Putamen (tissue), 1 donor: ENCODE measurements around the gene SIRPG.
A peak's percentile ranks its signal among the peaks of the same experiment; 100 is the strongest.
"Not testable (repeated sequence)": the region's sequence is repeated elsewhere in the genome, so short reads cannot be mapped to it uniquely, and the experiment has no call there.

Experiments used
- DNase-seq: peaks from one replicate; pipeline ENCODE4 v3.0.0-alpha.2; 2016; ENCODE audit warnings: low spot score

SIRPG gene

GRCh38 chr20:1671891-1672669, 14.5 kb upstream of the SIRPG start:
- peak; percentile 73 for DNase-seq

- peak; percentile 31 for DNase-seq
These were observed 11.7 kb upstream of the SIRPG start for GRCh38 chr20:1669304-1669703.

GRCh38 chr20:1667502-1668085, 10.0 kb upstream of the SIRPG start:
- DNase-seq = no peak

DNA sequence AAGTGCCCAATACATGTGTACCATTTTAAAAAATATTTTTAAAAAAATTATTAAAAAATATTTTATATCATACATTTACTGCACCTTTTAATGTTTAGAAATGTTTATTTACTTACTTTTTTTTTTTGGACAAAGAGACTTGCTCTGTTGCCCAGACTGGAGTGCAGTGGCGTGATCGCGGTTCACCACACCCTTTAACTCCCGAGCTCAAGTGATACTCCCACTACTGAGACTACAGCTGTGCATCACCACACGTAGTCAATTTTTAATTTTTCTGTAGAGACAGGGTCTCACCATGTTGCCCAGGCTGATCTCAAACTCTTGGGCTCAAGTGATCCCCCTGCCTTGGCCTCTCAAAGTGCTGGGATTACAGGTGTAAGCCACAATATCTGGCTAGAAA, 9.2 kb upstream of the SIRPG start:
- DNase-seq = no peak

GRCh38 chr20:1665345-1665744, 7.8 kb upstream of the SIRPG start:
- no peak for DNase-seq

- DNase-seq = no peak
These were observed 7.3 kb upstream of the SIRPG start for GRCh38 chr20:1664911-1665310.

DNA sequence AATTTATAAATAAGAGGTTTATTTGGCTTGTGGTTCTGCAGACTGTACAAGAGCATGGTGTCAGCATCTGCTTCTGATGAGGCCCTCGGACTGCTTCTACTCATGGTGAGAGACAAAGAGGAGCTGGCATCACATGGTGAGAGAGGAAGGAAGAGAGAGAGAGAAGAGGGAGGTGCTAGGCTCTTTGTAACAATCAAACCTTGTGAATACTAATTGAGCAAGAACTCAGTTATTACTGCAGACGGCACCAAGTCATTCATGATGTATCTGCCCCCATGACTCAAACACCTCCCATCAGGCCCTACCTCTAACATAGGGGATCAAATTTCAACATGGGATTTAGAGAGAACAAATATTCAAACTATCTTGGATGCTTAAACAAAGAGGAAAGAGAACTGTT, 6.3 kb upstream of the SIRPG start:
- DNase-seq = no peak

DNA sequence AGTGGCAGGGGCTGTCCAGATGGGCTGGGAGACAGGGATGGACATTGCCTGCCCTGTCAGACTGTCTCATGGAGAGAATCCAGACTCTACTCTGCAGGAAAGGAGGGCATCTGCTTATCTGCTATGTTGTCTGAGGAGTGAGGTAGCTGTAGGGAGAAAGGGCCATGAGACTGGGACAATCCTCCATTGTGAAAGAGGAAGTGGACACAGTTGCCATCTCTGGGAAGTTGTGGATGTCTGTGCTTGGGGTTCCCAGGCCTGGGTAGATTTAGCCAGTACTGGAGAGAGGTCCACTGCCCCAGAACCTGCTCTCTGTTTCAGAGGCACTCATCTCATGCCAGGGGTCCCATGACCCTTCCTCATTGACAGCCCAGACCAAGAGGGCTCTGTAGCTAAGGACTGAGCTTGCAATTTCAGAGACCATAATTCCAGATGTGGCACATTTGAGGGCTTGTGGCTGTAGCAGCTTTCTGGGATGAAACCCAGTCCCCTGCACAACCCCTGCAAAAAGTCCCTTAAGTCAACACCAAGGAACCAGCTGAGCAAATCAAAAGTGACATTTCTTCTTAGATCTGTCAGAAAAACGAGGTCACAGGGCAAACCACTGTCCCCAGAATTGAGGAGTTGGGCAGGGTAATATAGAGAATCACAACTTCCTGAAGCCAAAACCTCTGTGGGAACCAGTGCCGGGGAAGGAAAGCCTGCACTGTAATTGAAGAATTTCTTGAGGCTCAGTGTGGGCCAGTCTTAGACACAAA, 4.1 kb upstream of the SIRPG start:
- DNase-seq = no peak

DNA sequence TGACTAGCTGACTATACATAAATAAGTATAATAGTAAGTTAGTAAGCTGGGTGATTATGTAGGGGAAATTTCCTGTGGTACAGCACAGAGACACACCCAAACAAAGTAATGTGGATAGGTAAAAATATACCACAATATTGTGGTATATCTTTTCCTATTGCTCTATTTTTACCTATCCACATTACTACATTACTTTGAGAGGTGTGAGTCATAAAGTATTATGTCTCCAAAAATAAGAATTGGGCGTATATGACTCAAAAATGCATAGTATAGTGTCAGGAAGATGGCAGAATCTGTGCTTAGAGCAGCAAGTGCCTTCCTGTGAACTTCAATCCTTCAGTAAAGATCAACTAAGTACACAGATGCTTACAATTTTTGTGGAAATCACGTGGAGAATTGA, 2.7 kb upstream of the SIRPG start:
- no peak for DNase-seq

GRCh38 chr20:1656844-1657243, 735 bp downstream of the SIRPG start:
- DNase-seq = no peak

GRCh38 chr20:1654996-1655395, 2.6 kb downstream of the SIRPG start:
- DNase-seq = no peak

DNA sequence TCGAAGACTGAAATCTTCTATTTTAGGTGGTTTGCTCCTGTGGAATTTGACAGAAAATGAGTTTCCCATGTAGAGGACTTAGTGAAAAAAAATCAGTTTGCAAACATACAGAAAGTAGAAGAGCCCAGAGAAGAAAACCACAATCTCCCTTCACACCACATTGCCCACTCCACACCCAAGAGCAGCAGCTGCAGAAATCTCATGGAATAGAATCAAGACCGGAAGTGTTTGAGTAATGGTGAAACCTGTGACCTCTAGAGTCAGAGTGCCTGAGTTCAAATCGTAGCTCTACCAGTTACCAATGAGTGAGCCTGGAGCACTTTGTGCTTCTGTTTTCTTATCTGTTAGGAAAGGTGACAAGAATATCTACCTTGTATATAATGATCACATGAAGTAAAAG, 4.6 kb downstream of the SIRPG start:
- no peak for DNase-seq

GRCh38 chr20:1652104-1652503, 5.5 kb downstream of the SIRPG start:
- no peak for DNase-seq

GRCh38 chr20:1651268-1652058, 6.1 kb downstream of the SIRPG start:
- DNase-seq = no peak

- DNase-seq = no peak
These were observed 9.5 kb downstream of the SIRPG start for GRCh38 chr20:1648101-1648500.

- DNase-seq = no peak
These were observed 10.6 kb downstream of the SIRPG start for GRCh38 chr20:1646975-1647431.

GRCh38 chr20:1644101-1644962, 13.2 kb downstream of the SIRPG start:
- no peak for DNase-seq

DNA sequence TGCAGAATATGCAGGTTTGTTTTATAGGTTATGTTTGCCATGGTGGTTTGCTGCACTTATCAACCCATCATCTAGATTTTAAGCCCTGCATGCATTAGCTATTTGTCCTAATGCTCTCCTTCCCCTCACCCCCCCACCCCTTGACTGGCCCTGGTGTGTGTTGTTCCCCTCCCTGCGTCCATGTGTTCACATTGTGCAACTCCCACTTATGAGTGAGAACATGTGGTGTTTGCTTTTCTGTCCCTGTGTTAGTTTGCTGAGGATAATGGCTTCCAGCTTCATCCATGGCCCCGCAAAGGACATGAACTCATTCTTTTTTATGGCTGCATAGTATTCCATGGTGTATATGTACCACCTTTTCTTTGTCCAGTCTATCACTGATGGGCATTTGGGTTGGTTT, 18.9 kb downstream of the SIRPG start:
- not testable (repeated sequence) for DNase-seq

- DNase-seq = no peak
These were observed 19.8 kb downstream of the SIRPG start for GRCh38 chr20:1637755-1638154.

DNA sequence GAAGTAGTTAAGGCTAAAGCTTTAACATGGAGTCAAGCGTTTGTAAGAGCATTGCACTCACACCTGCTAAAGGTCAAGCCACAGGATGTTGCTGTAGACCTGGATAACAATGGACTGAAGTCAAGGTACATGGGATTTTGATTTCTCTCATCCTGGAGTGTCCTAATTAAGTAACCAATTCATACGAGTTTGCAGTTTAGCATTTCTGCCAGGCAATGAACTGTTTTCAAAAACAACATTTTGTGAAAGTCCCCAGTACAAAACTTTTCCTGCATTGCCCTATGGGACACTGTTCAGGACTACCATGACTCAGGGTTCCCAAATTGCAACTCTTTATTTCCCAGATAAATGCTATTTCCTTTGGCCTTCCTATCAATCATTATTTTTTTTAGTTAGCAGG, 20.4 kb downstream of the SIRPG start:
- DNase-seq = no peak

DNA sequence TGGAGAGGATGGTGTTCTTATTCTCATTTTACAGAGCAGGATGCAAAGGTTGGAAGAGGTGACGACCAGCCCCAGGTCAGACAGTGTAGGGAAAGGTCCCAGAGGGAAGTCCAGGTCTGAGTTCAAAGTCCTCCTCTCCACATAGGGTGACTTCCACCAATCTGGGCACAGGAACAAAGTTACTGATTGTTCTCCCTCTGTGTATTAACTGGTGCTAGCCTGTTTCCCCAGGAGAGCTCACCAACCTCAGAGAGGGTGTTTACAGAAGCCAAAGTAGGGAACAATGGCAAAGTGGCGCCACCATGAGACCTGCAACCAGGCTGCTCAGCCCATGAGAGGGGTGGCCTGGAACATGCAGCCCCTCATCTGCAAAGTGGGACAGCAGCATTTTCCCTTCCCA, 21.0 kb downstream of the SIRPG start:
- DNase-seq = no peak
